ENCODE results near the gene SPPL3.

GRCh38 chr12:120791669-120792176, 112.4 kb downstream of the SPPL3 start:
- TF ChIP-seq CTCF (IDR thresholded peaks at IDR 0.05) (no peak), POLR2A (IDR thresholded peaks at IDR 0.05) (no peak)
